ENCODE measurements around the gene OPCML. TPM values are rescaled to one million over a fixed set of nuclear protein-coding genes. Genes with fewer than 3 reads are reported as not detected.

The OPCML gene
- total and polyA plus RNA-seq, 2 of the 13 experiments (the other 11 are each of a cell fraction or from before 2014, with no cell fraction given), result not detected

GRCh38 chr11:132466983-132467382, 1065.3 kb downstream of the OPCML start (continued):
- TF ChIP-seq BCLAF1 (IDR thresholded peaks at IDR 0.05), result no peak
- TF ChIP-seq ZNF572 (CRISPR knock-in tag; IDR thresholded peaks at IDR 0.05), result no peak
- no peak for TF ChIP-seq ZNF597 (CRISPR knock-in tag; IDR thresholded peaks at IDR 0.05)
- no peak for TF ChIP-seq TOPORS (CRISPR knock-in tag; IDR thresholded peaks at IDR 0.05)
- TF ChIP-seq RERE (CRISPR knock-in tag; IDR thresholded peaks at IDR 0.05; ENCODE audit: low read depth), result no peak
- no peak for TF ChIP-seq FIP1L1 (IDR thresholded peaks at IDR 0.05; ENCODE audit: borderline replicate concordance, insufficient read depth, low read depth, low read length)
- no peak for TF ChIP-seq NFE2 (CRISPR knock-in tag; IDR thresholded peaks at IDR 0.05)
- TF ChIP-seq SOX6 (IDR thresholded peaks at IDR 0.05), result no peak
- no peak for TF ChIP-seq SOX6 (CRISPR knock-in tag; IDR thresholded peaks at IDR 0.05)
- TF ChIP-seq IRF1 (CRISPR knock-in tag; IDR thresholded peaks at IDR 0.05; ENCODE audit: low read depth), result no peak
- no peak for TF ChIP-seq KLF9 (CRISPR knock-in tag; IDR thresholded peaks at IDR 0.05; ENCODE audit: low read depth)

Measured in HepG2 (cell line).